ENCODE measurements around the gene GRAMD1B.

DNA sequence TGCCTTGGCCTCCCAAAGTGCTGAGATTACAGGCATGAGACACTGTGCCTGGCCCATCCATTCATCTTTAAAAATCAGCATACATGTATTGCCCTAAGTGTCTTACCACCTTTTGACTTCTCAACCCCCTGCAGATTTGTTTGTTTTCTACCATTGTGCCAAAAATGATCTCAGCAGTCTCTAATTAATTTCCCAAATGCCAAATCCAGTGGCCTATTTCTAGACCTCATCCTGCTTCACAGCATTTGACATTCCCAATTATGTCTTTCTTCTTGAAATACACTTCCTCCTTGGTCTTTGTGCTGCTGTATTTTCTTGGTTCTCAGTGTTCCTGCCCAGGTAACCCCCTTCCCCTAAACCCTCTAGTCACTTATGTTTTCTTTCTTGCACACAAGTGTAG, 46.0 kb upstream of the GRAMD1B start:
- TF ChIP-seq CTCF (IDR thresholded peaks at IDR 0.05) (no peak), POLR2A (IDR thresholded peaks at IDR 0.05) (no peak)
